Inflammatory macrophage (primary cell): ENCODE results near the gene ADGRF1.

Experiments
- DNase-seq, 2 donors: peaks; one replicate each; pipeline ENCODE4 v3.0.0-alpha.2; 2020 to 2022

The ADGRF1 gene

DNA sequence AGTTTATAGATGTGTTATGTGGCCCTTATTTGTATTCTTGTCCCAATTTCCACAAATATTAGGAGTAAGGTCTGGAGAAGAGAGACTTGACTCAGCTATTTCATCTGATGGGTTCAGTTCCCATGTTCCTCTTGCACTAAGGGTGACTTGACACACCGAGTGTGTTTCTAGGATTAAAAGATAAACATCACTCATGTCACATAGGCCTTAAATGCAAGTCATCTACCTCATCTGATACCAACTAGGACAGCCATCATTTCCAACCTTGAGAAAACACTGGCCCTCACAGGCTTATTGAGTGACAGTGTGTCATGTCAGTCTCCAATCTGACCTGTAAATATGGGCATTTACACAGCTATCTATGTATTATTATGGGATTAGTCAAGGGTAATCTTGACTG is 67.3 kb downstream of the ADGRF1 start:
- DNase-seq, result no peak

DNA sequence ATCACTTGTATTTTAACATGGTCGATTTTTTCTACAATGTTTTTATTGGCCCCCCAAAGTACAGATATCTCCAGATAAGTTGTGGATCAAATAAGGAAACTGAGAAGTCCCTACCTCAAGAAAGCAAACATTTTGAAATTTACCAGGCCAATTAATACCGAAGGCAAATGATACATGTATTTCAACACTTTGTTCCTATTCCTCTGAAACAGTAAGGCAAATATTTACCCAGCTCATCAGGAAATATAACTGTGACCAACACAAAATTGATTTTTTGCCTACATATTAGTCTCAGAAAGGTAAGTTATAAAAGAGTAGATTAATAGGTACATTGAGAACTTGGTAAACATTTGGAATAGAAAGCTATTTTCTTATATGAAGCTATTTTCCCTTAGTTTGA is 69.1 kb downstream of the ADGRF1 start:
- no peak for DNase-seq

DNA sequence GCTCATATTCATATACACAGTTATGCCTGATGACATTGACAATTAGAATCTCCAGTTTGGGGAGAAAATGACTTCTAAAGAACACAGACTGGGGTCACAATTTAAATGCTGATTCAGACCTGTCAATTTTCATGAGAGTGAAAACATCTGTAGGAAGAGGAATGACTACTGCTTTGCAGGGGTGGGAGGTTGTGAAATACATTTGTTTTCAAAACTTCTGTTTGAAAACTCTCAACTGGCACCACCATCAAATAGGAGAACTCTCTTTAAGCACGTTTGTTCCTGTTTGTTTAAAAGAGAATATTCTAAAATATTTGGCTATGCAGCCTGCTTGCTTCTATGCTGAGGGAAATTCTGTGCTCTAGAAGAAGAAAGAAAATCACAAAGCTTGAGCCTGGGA is 69.6 kb downstream of the ADGRF1 start:
- peak; percentile 80 to 81 for DNase-seq

DNA sequence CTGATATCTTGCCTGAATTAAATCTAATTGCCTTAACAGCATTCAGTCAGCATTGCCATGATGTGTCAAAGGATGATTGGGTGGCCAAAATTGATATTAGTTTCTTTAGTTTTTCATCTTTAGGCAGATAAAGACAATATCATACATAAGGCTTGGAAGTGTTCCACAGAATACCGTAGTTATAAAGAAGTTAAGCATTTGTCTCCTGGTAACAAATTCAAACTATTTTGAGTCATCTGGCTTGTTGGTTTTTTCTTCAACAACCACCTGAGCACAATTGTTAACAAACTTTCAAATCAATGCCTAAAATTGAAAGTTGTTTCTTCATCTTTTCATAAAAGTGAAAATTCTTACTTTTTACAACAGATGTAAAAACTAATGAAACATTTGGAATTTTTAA is 72.9 kb downstream of the ADGRF1 start:
- no peak for DNase-seq

DNA sequence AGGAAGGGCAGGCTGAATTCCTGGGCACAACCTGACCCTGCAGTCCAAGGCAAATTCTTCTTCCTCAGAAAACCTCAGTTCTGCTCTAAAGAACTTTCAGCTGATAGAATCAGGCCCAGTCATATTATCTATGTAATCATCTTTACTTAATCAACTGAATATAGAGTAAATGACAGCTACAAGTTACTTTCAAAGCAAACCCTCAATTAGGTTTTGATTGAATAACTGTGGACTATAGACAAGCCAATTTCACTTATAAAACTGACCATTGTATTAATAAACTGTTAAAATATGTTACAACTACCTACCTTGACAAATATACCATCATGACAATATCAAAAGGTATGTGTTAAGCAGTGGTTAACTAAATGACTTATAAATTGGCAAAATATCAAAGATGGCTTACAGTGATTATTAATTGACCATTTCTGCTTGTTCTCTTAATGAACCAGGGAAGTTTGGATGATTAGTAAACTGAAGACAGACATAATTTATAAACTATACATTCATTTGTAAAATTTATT is 74.2 kb downstream of the ADGRF1 start:
- DNase-seq, result no peak

DNA sequence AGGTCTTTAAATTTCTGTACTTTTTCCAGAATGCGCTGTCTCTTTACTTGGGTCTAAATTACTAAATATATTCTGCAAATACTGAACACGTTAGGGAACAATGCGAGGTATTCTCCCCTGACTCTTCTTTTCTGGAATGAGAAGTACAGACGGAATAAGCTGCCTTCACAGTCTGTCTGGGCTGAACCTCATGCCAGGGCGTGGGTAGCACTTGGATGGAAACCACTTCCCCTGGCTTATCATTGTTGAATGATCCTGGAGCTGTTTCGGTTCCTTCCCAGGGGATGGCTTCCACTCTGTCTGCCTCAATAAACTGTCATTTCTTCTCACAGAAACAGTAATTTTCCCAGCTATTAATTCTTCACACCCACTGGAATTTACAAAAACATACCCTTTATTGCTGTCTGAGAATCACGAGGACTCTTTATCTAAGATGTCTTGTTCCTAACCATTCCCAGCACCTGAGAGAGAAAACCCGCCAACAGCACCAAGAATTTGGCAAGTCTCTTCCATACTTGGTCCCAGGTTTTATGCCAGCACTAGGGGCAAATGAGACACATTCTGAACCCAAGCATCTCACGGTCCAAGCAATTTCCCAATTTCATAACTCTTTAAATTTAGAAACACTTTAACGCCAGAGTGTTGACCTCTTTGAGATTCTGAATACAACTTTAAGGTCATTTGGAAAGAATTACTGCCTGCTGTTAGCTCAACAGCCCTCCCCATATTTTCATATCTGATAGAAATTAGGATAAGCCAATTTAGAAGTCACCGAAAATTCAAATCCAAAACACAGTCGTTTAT is 77.2 kb downstream of the ADGRF1 start:
- DNase-seq, result peak; percentile 5 to 28

DNA sequence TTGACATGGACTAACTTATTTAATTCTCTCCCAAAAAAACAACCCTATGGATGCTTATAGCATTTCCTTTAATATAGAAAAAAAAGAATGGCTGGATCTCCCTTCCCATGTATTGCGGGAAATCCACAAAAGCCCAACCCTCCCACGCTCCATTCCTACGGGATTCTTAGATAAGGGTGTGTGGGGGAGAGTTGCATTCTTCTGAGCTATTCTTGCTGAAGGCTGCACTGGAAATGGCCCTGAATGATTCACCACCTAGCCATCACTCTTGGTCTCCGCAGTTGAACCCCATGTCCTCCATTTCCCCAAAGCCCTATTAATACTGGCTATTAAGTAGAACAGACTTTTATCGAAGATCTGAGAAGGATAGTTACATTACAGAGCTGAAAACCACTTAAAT is 78.5 kb downstream of the ADGRF1 start:
- no peak for DNase-seq

DNA sequence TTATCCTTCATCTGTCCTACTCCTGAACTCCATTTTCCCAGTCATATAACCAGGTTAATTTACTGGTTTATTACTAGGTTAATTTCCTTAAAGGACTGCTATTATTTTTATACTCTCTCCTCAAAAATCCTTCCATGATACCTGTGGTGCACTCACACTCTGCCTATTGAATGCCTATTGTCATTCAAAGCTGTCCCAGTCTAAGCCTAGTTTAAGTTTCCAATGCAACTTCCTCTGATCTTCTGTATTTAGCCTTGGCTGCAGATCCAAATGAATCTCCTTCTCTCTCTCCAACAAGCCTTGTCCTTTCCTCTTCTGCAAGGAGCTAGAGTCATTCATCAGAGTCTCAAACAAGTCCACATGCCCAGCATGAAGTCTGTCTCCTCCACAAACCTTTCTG is 79.1 kb downstream of the ADGRF1 start:
- DNase-seq, result no peak

DNA sequence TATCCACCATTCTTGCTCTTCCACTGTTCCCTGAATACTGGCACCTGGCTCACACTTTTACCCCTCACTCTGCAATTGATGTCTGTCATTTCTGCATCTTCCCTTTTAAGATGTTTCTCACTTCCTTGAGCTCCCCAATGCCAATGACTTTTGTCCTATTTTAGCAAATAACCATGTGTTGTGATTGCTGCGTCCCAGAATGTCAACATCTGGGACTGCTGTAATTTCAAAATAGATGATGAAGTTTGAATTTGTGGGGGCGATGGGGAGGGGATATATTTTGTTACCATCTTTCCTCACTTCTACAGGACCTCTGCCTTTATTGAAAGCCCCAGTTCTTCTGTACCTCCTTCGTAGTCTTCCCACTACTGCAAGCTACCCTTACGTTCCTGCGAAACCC is 80.4 kb downstream of the ADGRF1 start:
- DNase-seq, result peak; percentile 33 to 41

DNA sequence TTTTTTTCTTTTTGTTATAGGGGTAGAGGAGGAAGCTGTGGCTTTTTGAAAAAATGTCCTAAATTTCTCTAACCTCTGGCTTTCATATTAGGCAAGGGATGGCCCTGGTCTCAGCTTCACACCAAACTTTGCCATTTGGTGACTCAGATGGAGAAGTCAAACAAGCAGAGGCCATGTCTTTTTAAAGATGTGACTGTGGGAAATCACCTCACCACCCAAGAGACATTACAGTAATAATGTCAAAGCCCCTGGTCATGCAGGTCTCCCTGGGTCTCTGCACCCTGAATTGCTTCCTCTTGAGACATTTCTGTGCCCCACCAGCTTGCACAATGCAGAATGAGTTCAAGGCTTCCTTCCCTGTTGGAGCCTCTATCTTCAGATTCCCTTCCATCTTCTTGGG is 80.9 kb downstream of the ADGRF1 start:
- peak; percentile 45 to 54 for DNase-seq

DNA sequence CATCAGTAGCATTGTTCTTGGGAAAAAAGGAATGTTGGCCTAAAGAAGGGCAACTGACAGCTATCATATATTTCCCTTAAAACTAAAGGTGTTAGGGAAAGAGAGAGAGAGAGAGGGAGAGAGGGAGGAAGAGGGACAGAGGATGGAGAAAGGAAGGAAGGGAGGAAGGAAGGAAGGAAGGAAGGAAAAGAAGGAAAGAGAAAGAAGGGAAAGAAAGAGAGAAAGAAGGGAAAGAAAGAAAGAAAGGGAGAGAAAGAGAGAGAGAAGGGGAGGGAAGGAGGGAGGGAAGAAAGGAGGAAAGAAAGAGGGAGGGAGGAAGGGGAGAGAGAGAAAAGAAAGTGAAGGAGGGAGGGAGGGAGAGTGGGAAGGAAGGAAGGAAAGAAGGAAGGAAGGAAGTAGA is 82.7 kb downstream of the ADGRF1 start:
- no peak for DNase-seq

DNA sequence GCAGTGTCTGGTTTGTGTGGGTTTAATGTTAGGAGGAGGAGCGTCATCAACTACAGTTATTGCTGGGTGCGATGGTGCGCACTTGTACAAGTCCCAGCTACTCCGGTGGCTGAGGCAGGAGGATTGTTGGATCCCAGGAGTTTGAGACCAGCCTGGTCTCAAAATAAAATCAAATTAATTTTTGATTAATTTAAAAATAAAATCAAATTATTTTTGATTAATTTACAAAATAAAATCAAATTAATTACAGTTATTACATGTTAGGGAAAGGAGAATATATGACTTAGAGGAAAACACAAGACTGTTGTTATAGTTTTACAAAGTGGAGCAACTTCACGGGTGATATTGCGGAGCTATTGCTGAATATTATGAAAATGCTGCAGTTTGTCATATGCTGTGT is 85.7 kb downstream of the ADGRF1 start:
- DNase-seq, result no peak

DNA sequence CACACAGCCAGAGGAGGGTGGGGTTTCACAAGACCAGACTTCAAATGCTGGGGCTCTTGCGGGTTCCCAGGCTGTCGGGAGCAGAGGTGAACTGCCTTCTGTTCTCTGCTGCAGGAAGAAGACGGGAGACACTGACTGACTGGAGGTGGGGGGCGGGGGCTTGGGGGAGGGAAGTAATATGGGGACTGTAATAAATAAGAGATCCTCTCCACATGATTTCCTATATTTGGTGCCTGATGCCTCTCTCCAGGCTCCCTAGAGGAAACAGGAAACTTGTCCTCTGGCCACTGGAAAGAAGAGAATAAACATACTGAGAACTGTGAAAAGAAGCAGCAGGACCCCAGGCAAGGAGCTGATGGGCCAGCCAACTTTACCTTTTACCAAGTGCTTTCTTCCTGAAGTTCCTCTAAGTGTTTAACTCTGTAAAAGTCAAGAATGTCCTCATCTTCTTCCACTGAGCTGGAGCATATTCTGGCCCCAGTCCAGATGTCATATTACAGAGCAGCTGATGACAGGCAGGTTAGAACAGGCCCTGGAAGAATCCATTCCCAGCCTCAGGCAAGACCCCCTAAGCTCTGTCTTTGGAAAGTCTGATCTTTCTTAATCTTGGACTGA is 87.2 kb downstream of the ADGRF1 start:
- DNase-seq, result no peak

DNA sequence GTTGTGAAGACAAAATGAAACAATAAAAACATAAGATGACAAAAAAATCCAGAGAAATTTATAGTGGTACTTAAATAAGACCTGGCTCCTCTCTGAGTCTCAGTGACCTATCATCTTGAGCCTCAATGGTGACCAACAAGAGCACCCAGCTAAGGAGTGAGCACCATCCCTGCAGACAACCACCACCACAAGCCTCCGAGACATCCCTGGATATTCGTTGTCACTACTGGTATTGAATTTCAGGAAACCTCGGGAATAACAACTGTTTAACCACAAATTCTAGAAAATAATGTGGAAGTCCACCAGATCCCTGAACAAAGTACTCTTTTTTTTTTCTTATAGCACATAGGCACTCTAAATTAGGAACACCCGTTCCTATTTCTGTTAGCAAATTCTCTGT is 88.2 kb downstream of the ADGRF1 start:
- DNase-seq, result no peak

DNA sequence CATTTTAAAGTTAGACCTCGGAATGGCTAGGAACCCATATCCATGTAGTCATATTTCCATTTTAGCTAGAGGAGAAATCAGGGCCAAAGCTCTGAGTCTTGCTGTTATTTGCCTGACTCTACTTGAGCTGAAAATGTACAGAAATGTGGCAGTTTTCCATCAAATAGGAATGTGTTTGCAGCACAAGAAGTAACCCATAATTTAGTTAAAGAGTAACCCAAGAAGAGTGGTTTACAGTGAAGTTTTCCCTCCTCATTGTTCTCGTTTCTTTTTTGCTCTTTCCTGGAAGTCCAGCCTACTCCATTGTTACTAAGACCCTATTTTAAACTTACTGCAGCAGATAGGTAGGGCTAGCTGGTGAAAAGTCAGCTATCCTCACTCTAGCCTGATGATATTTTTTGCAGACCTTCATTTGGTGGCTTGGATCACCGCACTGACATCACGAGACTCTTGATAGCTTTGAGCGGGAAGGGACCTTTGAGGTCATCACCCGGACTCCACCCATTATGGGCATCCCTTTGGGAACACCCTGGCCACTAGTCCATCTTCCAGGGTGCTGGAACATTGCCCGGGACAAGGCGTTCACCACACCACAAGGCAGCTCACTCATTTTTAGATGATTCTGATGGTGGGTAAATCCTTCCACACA is 92.4 kb downstream of the ADGRF1 start:
- no peak for DNase-seq

DNA sequence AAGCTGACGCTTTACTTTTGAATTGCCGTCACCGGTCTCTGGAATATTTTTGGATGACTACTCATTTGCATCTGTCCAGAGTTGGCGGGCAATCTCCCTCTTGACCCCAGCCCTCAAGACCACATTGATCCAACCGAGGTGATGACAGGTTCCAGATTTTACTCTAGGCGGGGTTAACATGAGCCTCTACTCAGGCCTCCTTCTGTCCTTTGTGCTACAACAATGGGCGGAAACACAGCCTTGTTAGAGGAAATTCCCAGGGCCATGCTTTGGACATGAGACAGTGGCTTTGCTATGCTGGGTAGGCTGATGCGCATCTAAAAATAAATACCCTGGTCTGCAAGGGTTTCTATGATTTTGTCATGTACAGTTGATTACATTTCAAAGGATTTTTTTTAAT is 93.4 kb downstream of the ADGRF1 start:
- no peak for DNase-seq
